SU-DHL-6 (cell line): ENCODE measurements around the gene TGFB1.

Experiments
- EZH2phosphoT487 ChIP-seq: fragments of 200-600 bp; sonication (generic), shearing (Covaris generic); conservative IDR thresholded peaks from 2 replicates; pipeline ENCODE4 v1.6.1; 2018; ENCODE audit warnings: mild to moderate bottlenecking, antibody characterized with exemption, low read length, moderate library complexity, mixed read lengths
- TF ChIP-seq, protein P1 (sequence below): fragments of 200-600 bp; sonication (generic); IDR thresholded peaks from one replicate; pipeline ENCODE4 v1.5.1; 2017; ENCODE audit warnings: antibody characterized with exemption, mild to moderate bottlenecking, low read length, moderate library complexity; ENCODE audit not compliant: insufficient read depth, poor library complexity, severe bottlenecking

DNA sequence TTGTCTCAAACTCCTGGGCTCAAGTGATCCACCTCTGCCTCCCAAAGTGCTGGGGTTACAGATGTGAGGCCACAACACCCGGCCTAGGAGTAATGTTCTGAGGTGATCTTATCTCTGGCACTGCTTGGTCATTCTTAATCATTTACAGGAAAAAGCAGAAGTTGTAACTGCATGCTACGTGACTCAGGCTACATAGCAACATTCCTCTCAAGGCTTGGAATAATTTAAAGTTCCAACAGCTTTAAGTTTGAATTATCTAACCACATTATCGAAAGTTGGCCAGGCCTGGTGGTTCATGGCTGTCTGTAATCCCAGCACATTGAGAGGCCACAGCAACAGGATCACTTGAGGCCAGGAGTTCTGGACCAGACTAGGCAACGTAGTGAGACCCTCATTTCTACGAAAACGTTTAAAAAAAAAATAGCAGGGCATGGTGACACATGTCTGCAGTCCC is 14.2 kb upstream of the TGFB1 start:
- TF ChIP-seq, protein P1, sequence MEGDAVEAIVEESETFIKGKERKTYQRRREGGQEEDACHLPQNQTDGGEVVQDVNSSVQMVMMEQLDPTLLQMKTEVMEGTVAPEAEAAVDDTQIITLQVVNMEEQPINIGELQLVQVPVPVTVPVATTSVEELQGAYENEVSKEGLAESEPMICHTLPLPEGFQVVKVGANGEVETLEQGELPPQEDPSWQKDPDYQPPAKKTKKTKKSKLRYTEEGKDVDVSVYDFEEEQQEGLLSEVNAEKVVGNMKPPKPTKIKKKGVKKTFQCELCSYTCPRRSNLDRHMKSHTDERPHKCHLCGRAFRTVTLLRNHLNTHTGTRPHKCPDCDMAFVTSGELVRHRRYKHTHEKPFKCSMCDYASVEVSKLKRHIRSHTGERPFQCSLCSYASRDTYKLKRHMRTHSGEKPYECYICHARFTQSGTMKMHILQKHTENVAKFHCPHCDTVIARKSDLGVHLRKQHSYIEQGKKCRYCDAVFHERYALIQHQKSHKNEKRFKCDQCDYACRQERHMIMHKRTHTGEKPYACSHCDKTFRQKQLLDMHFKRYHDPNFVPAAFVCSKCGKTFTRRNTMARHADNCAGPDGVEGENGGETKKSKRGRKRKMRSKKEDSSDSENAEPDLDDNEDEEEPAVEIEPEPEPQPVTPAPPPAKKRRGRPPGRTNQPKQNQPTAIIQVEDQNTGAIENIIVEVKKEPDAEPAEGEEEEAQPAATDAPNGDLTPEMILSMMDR: no peak
- no peak for TF ChIP-seq EZH2phosphoT487
